ENCODE results near the gene ISY1.
A peak's percentile ranks its signal among the peaks of the same experiment; 100 is the strongest.
"Not testable (repeated sequence)": the region's sequence is repeated elsewhere in the genome, so short reads cannot be mapped to it uniquely, and the experiment has no call there.

The ISY1 gene

DNA sequence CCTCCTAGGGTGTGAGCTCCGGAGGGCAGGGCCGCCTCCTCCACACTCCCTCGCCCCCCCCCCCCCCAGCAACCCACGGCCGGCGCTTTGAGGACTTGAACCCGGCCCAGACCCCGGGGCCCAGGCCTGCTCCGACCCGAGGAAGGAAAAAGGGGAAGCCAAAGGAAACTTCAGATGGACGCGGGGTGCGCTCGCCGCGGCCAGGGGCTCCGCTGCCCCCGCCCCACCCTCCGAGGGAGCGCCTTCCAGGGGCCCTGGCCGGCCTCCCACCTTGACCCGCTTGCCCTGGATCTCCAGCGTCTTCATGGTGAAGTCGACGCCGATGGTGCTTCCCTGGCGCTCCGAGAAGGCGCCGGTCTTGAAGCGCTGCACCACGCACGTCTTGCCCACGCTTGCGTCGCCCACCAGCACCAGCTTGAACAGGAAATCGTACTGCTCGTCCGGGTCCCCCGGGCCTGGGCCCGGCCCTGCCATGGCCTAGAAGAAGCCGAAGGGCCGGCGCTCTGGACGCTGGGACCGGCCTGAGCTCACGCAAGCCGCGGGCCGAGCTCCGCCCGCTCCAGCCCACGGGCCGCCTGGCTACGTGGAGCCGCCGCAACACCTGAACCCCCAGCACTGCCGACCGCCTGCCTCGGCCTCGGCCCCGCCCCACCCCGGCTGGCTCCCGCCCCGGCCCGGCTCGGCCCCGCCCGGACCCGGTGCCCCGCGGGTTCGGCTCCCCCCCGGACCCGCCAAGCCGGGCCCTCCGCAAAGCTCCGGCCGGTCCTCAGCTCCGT lies 39.7 kb downstream of the ISY1 start:
- DNase-seq = peak in 2 of 56 donors; percentile 42 to 55

- peak in 36 of 56 donors; percentile 11 to 62 (median 32) for DNase-seq
Measured at GRCh38 chr3:129120254-129121004, 40.4 kb downstream of the ISY1 start.

DNA sequence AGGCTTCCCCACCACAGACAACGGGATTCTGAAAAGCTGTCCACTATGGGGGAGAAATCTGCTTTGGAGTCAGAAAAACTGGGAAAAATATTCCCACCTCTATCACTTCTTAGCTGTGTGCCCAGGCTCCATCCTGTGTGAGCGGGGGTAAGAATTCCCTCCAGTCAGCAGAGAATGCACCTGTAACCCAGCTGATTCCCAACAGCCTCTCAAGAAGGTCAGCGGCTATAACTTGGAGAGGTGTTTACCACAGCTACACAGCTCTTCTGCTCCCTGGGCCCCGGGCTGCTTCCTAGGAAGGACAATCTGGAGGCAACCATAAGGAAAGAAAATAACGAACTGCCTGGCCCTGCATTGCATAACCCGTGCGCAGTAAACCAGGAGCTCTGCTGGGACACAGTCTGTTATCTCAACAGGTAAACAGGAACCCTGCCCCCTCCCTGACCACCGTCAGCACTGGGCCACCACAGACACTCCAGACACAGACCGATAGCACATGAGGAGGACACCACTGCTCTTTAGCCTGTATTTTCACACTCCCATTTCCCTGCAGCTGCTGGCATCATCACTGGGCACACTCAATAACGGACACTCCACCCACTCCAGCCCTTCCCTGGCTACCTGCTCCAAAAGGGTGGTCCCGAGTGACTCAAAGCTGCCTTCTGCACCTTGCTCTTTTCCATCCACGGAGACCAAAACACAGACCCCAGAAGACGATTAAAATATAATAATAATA lies 41.3 kb downstream of the ISY1 start:
- no peak for DNase-seq

- DNase-seq = no peak
Measured at GRCh38 chr3:129118745-129119144, 42.1 kb downstream of the ISY1 start.

GRCh38 chr3:129117134-129117533 lies 43.7 kb downstream of the ISY1 start:
- no peak for DNase-seq

DNA sequence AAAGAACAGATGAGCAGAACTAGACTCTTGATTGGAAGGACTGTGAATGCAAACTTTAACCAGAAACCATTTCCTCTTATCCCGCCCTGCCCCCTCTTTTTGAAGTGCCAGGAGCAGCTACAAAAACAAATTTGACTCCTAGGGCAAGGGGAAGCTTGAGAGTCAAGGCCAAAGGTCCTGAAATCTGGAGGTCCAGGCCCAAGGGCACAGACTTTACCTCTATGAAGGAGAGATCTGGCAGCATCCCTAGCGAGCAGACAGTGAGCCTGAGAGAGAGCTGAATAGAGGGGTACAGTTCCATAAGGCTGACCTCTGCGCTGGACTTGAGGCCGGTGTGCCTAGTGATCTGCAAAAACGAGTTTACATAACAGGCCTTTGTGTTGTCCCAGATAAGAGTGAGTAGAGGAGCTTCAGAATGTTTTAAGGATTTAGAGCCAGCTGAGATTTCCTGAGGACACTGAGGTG lies 44.3 kb downstream of the ISY1 start:
- no peak for DNase-seq

- no peak for DNase-seq
Measured at GRCh38 chr3:129114455-129114854, 46.4 kb downstream of the ISY1 start.

DNA sequence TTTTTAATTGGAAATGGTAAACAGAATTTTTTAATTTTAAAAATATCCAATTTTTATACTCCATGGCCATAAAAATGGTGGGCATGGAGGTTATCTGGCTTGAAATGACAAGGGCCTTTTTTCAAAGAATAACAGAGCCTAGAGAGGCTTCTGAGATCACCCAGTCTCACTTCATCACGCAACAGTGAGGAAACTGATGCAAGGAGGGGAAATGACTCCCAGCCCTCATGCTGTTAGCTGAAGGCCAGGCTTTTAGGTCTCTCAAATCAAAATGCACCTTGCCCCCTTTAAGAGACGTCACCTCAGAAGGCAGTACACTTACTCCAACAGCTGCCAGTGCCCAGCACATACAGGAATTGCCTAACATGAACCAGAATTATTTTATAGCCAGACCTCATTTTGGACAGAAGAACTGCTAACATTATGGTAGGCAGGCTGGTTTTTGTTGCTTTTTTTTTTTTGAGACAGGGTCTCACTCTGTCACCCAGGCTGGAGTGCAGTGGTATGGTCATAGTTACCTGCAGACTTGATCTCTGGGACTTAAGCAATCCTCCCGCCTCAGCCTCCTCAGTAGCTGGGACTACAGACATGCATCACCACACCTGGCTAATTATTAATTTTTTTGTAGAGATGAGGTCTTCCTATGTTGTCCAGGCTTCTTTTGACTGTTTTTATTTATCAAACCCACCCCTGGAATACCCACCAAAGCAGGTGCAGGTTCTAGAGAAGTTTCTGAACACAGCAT lies 48.4 kb downstream of the ISY1 start:
- no peak for DNase-seq

- not testable (repeated sequence) for DNase-seq
Measured at GRCh38 chr3:129111076-129111780, 49.6 kb downstream of the ISY1 start.

GRCh38 chr3:129107793-129108192 lies 53.1 kb downstream of the ISY1 start:
- DNase-seq = no peak

DNA sequence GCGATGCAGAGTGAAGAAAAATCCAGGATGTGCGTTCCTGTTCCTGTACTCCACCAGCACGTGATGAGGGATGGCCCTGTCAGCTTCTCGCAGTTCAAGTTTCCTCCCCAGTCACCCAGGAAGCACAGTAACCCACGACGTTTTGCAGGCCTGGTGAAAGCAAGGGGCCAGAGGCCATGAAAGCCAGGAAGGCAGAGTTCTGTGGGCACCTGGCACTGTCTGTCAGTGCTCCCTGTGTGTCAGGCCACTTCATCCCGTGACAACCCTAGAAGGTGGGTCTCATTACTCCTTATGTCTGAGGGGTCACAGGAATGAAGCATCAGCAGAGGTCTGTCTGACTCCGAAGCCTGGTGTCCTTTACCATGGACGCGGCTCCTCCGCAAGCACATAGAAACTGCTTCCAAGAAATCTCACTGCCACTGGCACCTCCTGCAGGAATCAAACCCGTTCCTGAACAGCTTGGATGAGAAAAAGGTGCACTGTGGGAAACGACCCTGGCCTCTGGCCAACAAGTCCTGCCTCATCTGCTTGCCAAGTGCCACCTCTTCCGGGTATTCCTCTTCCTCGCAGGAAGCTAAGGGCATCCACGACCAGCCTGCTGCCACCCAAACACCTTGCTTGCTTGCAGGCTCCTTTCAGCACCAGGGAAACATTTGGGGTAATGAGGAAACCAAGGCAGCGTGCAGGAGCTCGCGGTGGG lies 53.8 kb downstream of the ISY1 start:
- no peak for DNase-seq

- no peak for DNase-seq
Measured at GRCh38 chr3:129106320-129106719, 54.5 kb downstream of the ISY1 start.

DNA sequence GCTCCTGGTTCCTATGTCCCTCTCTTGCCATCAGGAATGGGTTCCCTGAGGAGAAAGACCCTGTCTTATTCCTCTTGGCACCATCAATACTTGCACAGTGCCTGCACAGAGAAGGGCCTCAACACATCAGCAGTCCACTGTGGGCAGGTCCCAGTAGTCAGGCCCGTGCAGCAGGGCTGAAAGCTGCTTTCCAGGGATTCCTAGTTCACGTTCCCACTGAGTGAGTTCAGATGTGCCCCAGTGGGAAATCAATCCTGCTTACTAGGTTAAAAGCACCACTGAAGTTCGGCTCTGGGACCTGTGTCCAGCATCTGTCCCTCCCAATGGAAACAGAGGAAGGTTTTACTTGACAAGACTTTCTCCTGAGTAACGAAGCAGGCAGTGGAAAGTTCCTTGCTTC lies 55.0 kb downstream of the ISY1 start:
- no peak for DNase-seq

DNA sequence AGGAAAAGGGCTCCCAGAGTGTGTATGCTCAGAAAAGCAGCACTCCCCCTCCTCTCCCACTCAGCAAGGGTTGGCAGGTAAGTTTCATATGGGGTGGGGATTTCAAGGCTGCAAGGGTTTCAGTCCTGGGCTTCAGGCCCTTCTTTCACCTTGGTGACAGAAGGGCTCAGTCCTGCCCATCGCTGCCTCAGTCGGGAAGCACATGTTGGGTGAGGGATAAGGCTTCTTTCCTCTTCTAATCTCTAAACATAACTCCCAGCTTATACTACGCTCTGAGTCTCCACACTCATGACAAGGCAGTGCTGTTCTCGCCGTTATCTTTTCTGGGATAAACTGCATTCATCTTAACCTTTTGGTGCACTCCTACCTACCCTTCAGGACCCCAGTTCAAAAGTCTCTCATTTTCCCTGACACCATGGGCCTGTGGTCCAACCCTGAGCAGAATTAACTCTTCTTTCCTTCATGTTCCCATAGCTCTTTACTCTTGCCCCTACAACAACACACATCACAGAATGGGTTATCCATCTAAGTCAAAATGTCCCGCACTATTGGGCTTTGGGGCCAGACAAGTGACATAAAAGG lies 56.3 kb downstream of the ISY1 start:
- no peak for DNase-seq

- no peak for DNase-seq
Measured at GRCh38 chr3:129104051-129104450, 56.8 kb downstream of the ISY1 start.

DNA sequence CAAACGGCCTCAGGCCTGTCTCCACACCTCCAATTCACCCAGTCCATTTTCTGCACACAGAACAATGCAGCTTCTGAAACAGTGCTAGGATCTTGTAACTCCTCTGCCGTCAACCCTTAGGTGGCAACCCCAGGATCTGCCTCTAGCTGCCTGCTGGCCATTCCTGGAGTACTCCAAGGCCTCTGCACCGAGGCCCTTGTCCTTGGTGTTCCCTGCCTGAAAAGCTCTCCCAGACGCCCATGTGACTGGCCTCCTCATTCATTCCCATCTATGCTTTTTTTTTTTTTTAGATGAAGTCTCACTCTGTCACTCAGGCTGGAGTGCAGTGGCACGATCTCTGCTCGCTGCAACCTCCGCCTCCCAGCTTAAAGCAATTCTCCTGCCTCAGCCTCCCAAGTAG lies 57.6 kb downstream of the ISY1 start:
- DNase-seq = no peak

DNA sequence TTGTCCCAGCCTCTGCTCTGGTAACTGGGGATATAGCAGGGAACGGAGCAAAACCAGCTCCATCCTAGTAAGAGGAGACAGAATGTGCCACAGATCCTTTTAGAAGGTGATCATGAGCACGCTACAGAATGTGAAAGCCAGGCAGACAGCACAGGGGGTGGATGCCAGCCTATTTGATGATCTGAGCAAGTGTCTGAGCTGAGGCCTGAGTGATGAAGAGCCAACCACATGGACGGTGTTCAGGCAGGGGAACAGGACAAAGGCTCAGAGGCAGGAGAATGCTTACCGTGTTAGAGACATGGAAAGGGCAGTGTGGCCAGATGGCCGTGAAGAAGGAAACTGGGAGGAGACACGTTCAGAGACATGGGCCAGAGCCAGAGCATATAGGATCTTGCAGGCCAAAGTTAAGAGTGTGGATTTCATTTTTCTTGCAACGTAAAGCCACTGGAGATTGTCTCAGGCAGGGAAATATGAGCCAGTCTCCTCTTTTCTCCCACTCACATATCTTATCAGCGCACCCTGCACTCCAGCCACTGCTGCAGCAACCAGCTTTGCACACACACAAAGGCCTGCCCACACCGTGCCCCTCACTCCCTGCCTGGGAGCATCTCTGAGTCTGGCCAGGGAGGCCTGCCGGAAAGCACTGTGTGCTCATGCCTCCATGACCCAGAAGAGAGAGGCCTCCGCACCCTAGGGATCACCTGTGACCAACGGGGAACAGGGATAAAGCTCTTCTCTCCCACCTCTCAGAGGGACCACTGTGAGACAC lies 59.3 kb downstream of the ISY1 start:
- DNase-seq = no peak

GRCh38 chr3:129100274-129100673 lies 60.6 kb downstream of the ISY1 start:
- DNase-seq = no peak

- no peak for DNase-seq
Measured at GRCh38 chr3:129095285-129095684, 65.6 kb downstream of the ISY1 start.

All from amygdala (tissue), 56 donors.